Neural progenitor cell (in vitro differentiated cells): Measurements from ENCODE around the gene EIPR1. TPM values are rescaled to one million over a fixed set of nuclear protein-coding genes. Genes with fewer than 3 reads are reported as not detected.

ENCODE experiments used
- DNase-seq: peaks from one replicate; pipeline ENCODE4 v3.0.0-alpha.2; 2016; ENCODE audit warnings: low spot score
- H2AFZ ChIP-seq: fragments of 200-600 bp; sonication (generic); replicated peaks from 2 replicates; pipeline ENCODE4 v1.6.1; 2016; ENCODE audit warnings: antibody characterized with exemption
- H3F3A ChIP-seq: fragments of 200-600 bp; sonication (generic); 2 replicates; pipeline ENCODE4 v1.6.1; 2016; ENCODE audit warnings: antibody characterized with exemption, low read depth
- H3K27ac ChIP-seq: fragments of 200-600 bp; sonication (generic); 2 replicates; pipeline ENCODE4 v1.5.1; 2016; ENCODE audit warnings: mild to moderate bottlenecking
- H3K27me3 ChIP-seq: fragments of 200-600 bp; sonication (generic); 2 replicates; pipeline ENCODE4 v1.6.1; 2016; ENCODE audit warnings: mild to moderate bottlenecking, moderate library complexity
- H3K36me3 ChIP-seq: fragments of 200-600 bp; sonication (generic); 2 replicates; pipeline ENCODE4 v1.5.1; 2016
- H3K4me1 ChIP-seq: fragments of 200-600 bp; sonication (generic); 2 replicates; pipeline ENCODE4 v1.6.1; 2016; ENCODE audit warnings: mixed run types
- H3K4me2 ChIP-seq: fragments of 200-600 bp; sonication (generic); 2 replicates; pipeline ENCODE4 v1.6.1; 2016
- H3K4me3 ChIP-seq: fragments of 200-600 bp; sonication (generic); 2 replicates; pipeline ENCODE4 v1.5.1; 2016
- H3K79me2 ChIP-seq: fragments of 200-600 bp; sonication (generic); 2 replicates; pipeline ENCODE4 v1.6.1; 2016; ENCODE audit warnings: low read depth
- H3K9ac ChIP-seq: fragments of 200-600 bp; sonication (generic); 2 replicates; pipeline ENCODE4 v1.6.1; 2016
- H3K9me3 ChIP-seq: fragments of 200-600 bp; sonication (generic); 2 replicates; pipeline ENCODE4 v1.5.1; 2016; ENCODE audit warnings: low read depth
- H4K20me1 ChIP-seq: fragments of 200-600 bp; sonication (generic); 2 replicates; pipeline ENCODE4 v1.6.1; 2016; ENCODE audit warnings: low read depth
- H3K27ac Mint-ChIP-seq: 3 replicates; pipeline ENCODE4 v1.8.0; 2021; ENCODE audit warnings: mixed read lengths
- H3K27me3 Mint-ChIP-seq: 2 replicates; pipeline ENCODE4 v1.8.0; 2022; ENCODE audit warnings: low read depth, mild to moderate bottlenecking, inconsistent platforms, moderate library complexity, mixed read lengths; ENCODE audit not compliant: insufficient read depth
- H3K36me3 Mint-ChIP-seq: 3 replicates; pipeline ENCODE4 v1.8.0; 2021; ENCODE audit warnings: mixed read lengths
- H3K4me1 Mint-ChIP-seq: 3 replicates; pipeline ENCODE4 v1.8.0; 2021; ENCODE audit warnings: mixed read lengths
- H3K4me3 Mint-ChIP-seq: 3 replicates; pipeline ENCODE4 v1.8.0; 2021; ENCODE audit warnings: mild to moderate bottlenecking, moderate library complexity, mixed read lengths
- H3K9me3 Mint-ChIP-seq: 3 replicates; pipeline ENCODE4 v1.8.0; 2020; ENCODE audit warnings: mixed read lengths
- CTCF ChIP-seq: fragments of 200-600 bp; sonication (generic); IDR thresholded peaks from 2 replicates; pipeline ENCODE4 v1.5.1; 2017; ENCODE audit warnings: antibody characterized with exemption, mild to moderate bottlenecking
- EZH2 ChIP-seq: fragments of 200-600 bp; sonication (generic); IDR thresholded peaks from 2 replicates; pipeline ENCODE4 v1.6.1; 2017; ENCODE audit warnings: antibody characterized with exemption, mild to moderate bottlenecking, moderate library complexity
- EZH2phosphoT487 ChIP-seq: fragments of 200-600 bp; sonication (generic); IDR thresholded peaks from 2 replicates; pipeline ENCODE4 v1.6.1; 2017; ENCODE audit warnings: antibody characterized with exemption
- total RNA-seq: library from RNA; depleted of rRNA; stranded (reverse); fragments of >200 nt; gene quantifications from 2 replicates; pipeline ENCODE4 v1.2.3, GENCODE V29; 2015; ENCODE audit warnings: low replicate concordance

Gene EIPR1
- total RNA-seq, 1 donor from 2014 or later: 57.1 TPM

GRCh38 chr2:3174626-3175567 is 202.7 kb downstream of the EIPR1 start:
- H3K27ac ChIP-seq: no peak overlapping the region
- Mint-ChIP-seq H3K4me1 (peaks cover 15% of the 10 kb centered on the region), H3K27me3 (peaks cover 2% of the 10 kb centered on the region), H3K36me3 (peaks cover 9% of the 10 kb centered on the region), H3K9me3 (no peaks in the 10 kb centered on the region), H3K4me3 (no peak overlapping the region), H3K27ac (no peak overlapping the region)
- H3K27me3 ChIP-seq: no peaks in the 10 kb centered on the region
- H3K9me3 ChIP-seq: no peaks in the 10 kb centered on the region
- no peaks in the 10 kb centered on the region for H3F3A ChIP-seq
- no peak overlapping the region for H3K9ac ChIP-seq
- H4K20me1 ChIP-seq: no peaks in the 10 kb centered on the region
- no peak overlapping the region for H3K4me2 ChIP-seq
- no peaks in the 10 kb centered on the region for H3K36me3 ChIP-seq
- no peak overlapping the region for H2AFZ ChIP-seq
- no peak for DNase-seq
- H3K4me1 ChIP-seq: no peaks in the 10 kb centered on the region
- H3K4me3 ChIP-seq: no peak overlapping the region
- TF ChIP-seq EZH2: no peak
- no peak for TF ChIP-seq CTCF
- TF ChIP-seq EZH2phosphoT487: no peak
- H3K79me2 ChIP-seq: no peaks in the 10 kb centered on the region

GRCh38 chr2:3173031-3173430 is 204.6 kb downstream of the EIPR1 start:
- Histone ChIP-seq H3K27me3 (no peaks in the 10 kb centered on the region), H3K4me2 (no peak overlapping the region), H3K36me3 (no peaks in the 10 kb centered on the region), H3K79me2 (no peaks in the 10 kb centered on the region), H3K9ac (no peak overlapping the region), H4K20me1 (no peaks in the 10 kb centered on the region), H3K9me3 (no peaks in the 10 kb centered on the region), H3K4me3 (no peak overlapping the region), H3K4me1 (peaks cover 14% of the 10 kb centered on the region), H3F3A (no peaks in the 10 kb centered on the region), H3K27ac (no peak overlapping the region), H2AFZ (no peak overlapping the region)
- DNase-seq: no peak
- H3K27me3 Mint-ChIP-seq: peaks cover 3% of the 10 kb centered on the region
- no peak overlapping the region for H3K4me3 Mint-ChIP-seq
- H3K27ac Mint-ChIP-seq: no peak overlapping the region
- H3K9me3 Mint-ChIP-seq: no peaks in the 10 kb centered on the region
- TF ChIP-seq EZH2 (no peak), EZH2phosphoT487 (no peak), CTCF (no peak)
- H3K4me1 Mint-ChIP-seq: peaks cover 28% of the 10 kb centered on the region
- H3K36me3 Mint-ChIP-seq: peaks cover 9% of the 10 kb centered on the region

- Histone ChIP-seq H3K36me3 (no peaks in the 10 kb centered on the region), H3K27me3 (no peaks in the 10 kb centered on the region), H3K4me2 (no peak overlapping the region), H3K4me3 (no peak overlapping the region), H2AFZ (no peak overlapping the region), H3K9me3 (no peaks in the 10 kb centered on the region), H3F3A (no peaks in the 10 kb centered on the region), H3K4me1 (peaks cover 14% of the 10 kb centered on the region), H4K20me1 (no peaks in the 10 kb centered on the region), H3K27ac (no peak overlapping the region), H3K9ac (no peak overlapping the region), H3K79me2 (no peaks in the 10 kb centered on the region)
- no peak for DNase-seq
- Mint-ChIP-seq H3K4me1 (peaks cover 27% of the 10 kb centered on the region), H3K36me3 (peaks cover 9% of the 10 kb centered on the region), H3K27me3 (peaks cover 3% of the 10 kb centered on the region), H3K9me3 (no peaks in the 10 kb centered on the region), H3K27ac (no peak overlapping the region), H3K4me3 (no peak overlapping the region)
- no peak for TF ChIP-seq EZH2
- no peak for TF ChIP-seq CTCF
- TF ChIP-seq EZH2phosphoT487: no peak
These were observed 205.2 kb downstream of the EIPR1 start for GRCh38 chr2:3172265-3172935.
